Measurements from ENCODE around the gene SPRTN.

The SPRTN gene

GRCh38 chr1:231359113-231359512 is 21.0 kb downstream of the SPRTN start:
- ATAC-seq = no peak
- no peak for TF ChIP-seq CSDC2 (CRISPR knock-in tag; IDR thresholded peaks at IDR 0.05)
- no peak for TF ChIP-seq OSR1 (CRISPR knock-in tag; IDR thresholded peaks at IDR 0.05)
- no peak for TF ChIP-seq POU6F1 (CRISPR knock-in tag; IDR thresholded peaks at IDR 0.05; ENCODE audit: borderline replicate concordance, low read depth)
- TF ChIP-seq CREB5 (CRISPR knock-in tag; IDR thresholded peaks at IDR 0.05; ENCODE audit: low read depth) = no peak
- no peak for TF ChIP-seq PPARA (CRISPR knock-in tag; IDR thresholded peaks at IDR 0.05; ENCODE audit: borderline replicate concordance)
- no peak for TF ChIP-seq TSHZ2 (CRISPR knock-in tag; IDR thresholded peaks at IDR 0.05)
- TF ChIP-seq GLIS3 (CRISPR knock-in tag; IDR thresholded peaks at IDR 0.05) = no peak
- TF ChIP-seq TCF4 (CRISPR knock-in tag; IDR thresholded peaks at IDR 0.05; ENCODE audit: borderline replicate concordance) = no peak
- no peak for TF ChIP-seq ESRRG (CRISPR knock-in tag; IDR thresholded peaks at IDR 0.05)
- TF ChIP-seq ZNF8 (CRISPR knock-in tag; IDR thresholded peaks at IDR 0.05) = no peak
- no peak for TF ChIP-seq PATZ1 (CRISPR knock-in tag; IDR thresholded peaks at IDR 0.05; ENCODE audit: borderline replicate concordance)
- no peak for TF ChIP-seq CSRNP3 (CRISPR knock-in tag; IDR thresholded peaks at IDR 0.05)
- TF ChIP-seq SNAI2 (CRISPR knock-in tag; IDR thresholded peaks at IDR 0.05) = no peak
- no peak for TF ChIP-seq ZFP30 (CRISPR knock-in tag; IDR thresholded peaks at IDR 0.05)
- TF ChIP-seq BACH2 (CRISPR knock-in tag; IDR thresholded peaks at IDR 0.05; ENCODE audit: borderline replicate concordance) = no peak
- no peak for TF ChIP-seq ISL1 (CRISPR knock-in tag; IDR thresholded peaks at IDR 0.05)
- TF ChIP-seq TOX (CRISPR knock-in tag; IDR thresholded peaks at IDR 0.05; ENCODE audit: borderline replicate concordance) = no peak
- TF ChIP-seq ZNF70 (CRISPR knock-in tag; IDR thresholded peaks at IDR 0.05) = no peak
- no peak for TF ChIP-seq ARNTL (CRISPR knock-in tag; IDR thresholded peaks at IDR 0.05; ENCODE audit: borderline replicate concordance, low read depth)

- no peak for ATAC-seq
- TF ChIP-seq ZFP30 (CRISPR knock-in tag; IDR thresholded peaks at IDR 0.05) = no peak
- TF ChIP-seq CREB5 (CRISPR knock-in tag; IDR thresholded peaks at IDR 0.05; ENCODE audit: low read depth) = no peak
- no peak for TF ChIP-seq PPARA (CRISPR knock-in tag; IDR thresholded peaks at IDR 0.05; ENCODE audit: borderline replicate concordance)
- TF ChIP-seq ARNTL (CRISPR knock-in tag; IDR thresholded peaks at IDR 0.05; ENCODE audit: borderline replicate concordance, low read depth) = no peak
- TF ChIP-seq PATZ1 (CRISPR knock-in tag; IDR thresholded peaks at IDR 0.05; ENCODE audit: borderline replicate concordance) = no peak
- no peak for TF ChIP-seq TCF4 (CRISPR knock-in tag; IDR thresholded peaks at IDR 0.05; ENCODE audit: borderline replicate concordance)
- no peak for TF ChIP-seq TOX (CRISPR knock-in tag; IDR thresholded peaks at IDR 0.05; ENCODE audit: borderline replicate concordance)
- TF ChIP-seq SNAI2 (CRISPR knock-in tag; IDR thresholded peaks at IDR 0.05) = no peak
- no peak for TF ChIP-seq CSDC2 (CRISPR knock-in tag; IDR thresholded peaks at IDR 0.05)
- no peak for TF ChIP-seq CSRNP3 (CRISPR knock-in tag; IDR thresholded peaks at IDR 0.05)
- TF ChIP-seq ZNF70 (CRISPR knock-in tag; IDR thresholded peaks at IDR 0.05) = no peak
These were observed 24.2 kb downstream of the SPRTN start for GRCh38 chr1:231362325-231362724.
